Activated CD8-positive, alpha-beta memory T cell treated with anti-CD3 and anti-CD28 coated beads, Interleukin-2, amount 10 ng/mL, durations not matched to agents 7 days and 5 days (primary cell): ENCODE measurements around the gene MAGEA2B. TPM values are rescaled to one million over a fixed set of nuclear protein-coding genes. Genes with fewer than 3 reads are reported as not detected.
"Not testable (repeated sequence)": the region's sequence is repeated elsewhere in the genome, so short reads cannot be mapped to it uniquely, and the experiment has no call there.

Source experiments
- ATAC-seq: fragments of 150-1000 bp; cut with Tn5 transposase; one replicate; pipeline ENCODE4 v1.10.0; 2021; ENCODE audit warnings: moderate library complexity
- CTCF ChIA-PET: fragments of 350-600 bp; sonication (Branson Sonifier 250); formaldehyde crosslinking; loops from one replicate; lab custom pipeline; 2021; ENCODE audit warnings: antibody characterized with exemption; lab: Charles Lee
- DNase-seq: peaks from one replicate; pipeline ENCODE4 v3.0.0-alpha.2; 2020
- H3K27ac Mint-ChIP-seq: one replicate; pipeline ENCODE4 v1.8.0; 2021; ENCODE audit warnings: mild to moderate bottlenecking, mixed read lengths
- H3K27me3 Mint-ChIP-seq: one replicate; pipeline ENCODE4 v1.8.0; 2021; ENCODE audit warnings: mixed read lengths
- H3K36me3 Mint-ChIP-seq: one replicate; pipeline ENCODE4 v1.8.0; 2021; ENCODE audit warnings: mild to moderate bottlenecking, mixed read lengths
- H3K4me1 Mint-ChIP-seq: one replicate; pipeline ENCODE4 v1.8.0; 2021; ENCODE audit warnings: mixed read lengths
- H3K4me3 Mint-ChIP-seq: one replicate; pipeline ENCODE4 v1.8.0; 2021; ENCODE audit warnings: mild to moderate bottlenecking, moderate library complexity, mixed read lengths
- H3K9me3 Mint-ChIP-seq: one replicate; pipeline ENCODE4 v1.8.0; 2022; ENCODE audit warnings: low read depth, mixed read lengths
- total RNA-seq, 2 experiments: library from RNA; stranded (reverse); gene quantifications; one replicate each; pipeline ENCODE4 v1.2.3, GENCODE V29; 2021

MAGEA2B gene
- total RNA-seq, 2 experiments from 2014 or later = not detected

GRCh38 chrX:152735101-152735500, 20.7 kb downstream of the MAGEA2B start:
- Mint-ChIP-seq H3K36me3 (no peaks in the 10 kb centered on the region), H3K27ac (no peak overlapping the region), H3K4me1 (no peaks in the 10 kb centered on the region), H3K9me3 (no peaks in the 10 kb centered on the region), H3K27me3 (no peaks in the 10 kb centered on the region), H3K4me3 (no peak overlapping the region)
- ATAC-seq = no peak
- CTCF ChIA-PET = no interaction called here
- no peak for DNase-seq

GRCh38 chrX:152735860-152736511, 21.6 kb downstream of the MAGEA2B start:
- Mint-ChIP-seq H3K27ac (no peak overlapping the region), H3K9me3 (no peaks in the 10 kb centered on the region), H3K4me3 (no peak overlapping the region), H3K36me3 (no peaks in the 10 kb centered on the region), H3K27me3 (no peaks in the 10 kb centered on the region), H3K4me1 (no peaks in the 10 kb centered on the region)
- DNase-seq (no peak), ATAC-seq (no peak)
- CTCF ChIA-PET = no interaction called here

GRCh38 chrX:152736528-152736927, 22.1 kb downstream of the MAGEA2B start:
- H3K9me3 Mint-ChIP-seq, H3K27me3 Mint-ChIP-seq, ATAC-seq, H3K4me3 Mint-ChIP-seq, CTCF ChIA-PET, H3K36me3 Mint-ChIP-seq, H3K27ac Mint-ChIP-seq, H3K4me1 Mint-ChIP-seq, DNase-seq: not testable (repeated sequence)

- H3K36me3 Mint-ChIP-seq = no peaks in the 10 kb centered on the region
- H3K4me1 Mint-ChIP-seq = no peaks in the 10 kb centered on the region
- no peaks in the 10 kb centered on the region for H3K9me3 Mint-ChIP-seq
- no peak for ATAC-seq
- H3K27ac Mint-ChIP-seq = no peak overlapping the region
- no peak overlapping the region for H3K4me3 Mint-ChIP-seq
- H3K27me3 Mint-ChIP-seq = no peaks in the 10 kb centered on the region
- CTCF ChIA-PET = no interaction called here
- DNase-seq = no peak
Observed at GRCh38 chrX:152738560-152738959, 24.1 kb downstream of the MAGEA2B start.

- H3K27ac Mint-ChIP-seq, DNase-seq, H3K4me3 Mint-ChIP-seq, CTCF ChIA-PET, H3K36me3 Mint-ChIP-seq, ATAC-seq, H3K4me1 Mint-ChIP-seq, H3K27me3 Mint-ChIP-seq, H3K9me3 Mint-ChIP-seq: not testable (repeated sequence)
Observed at GRCh38 chrX:152753686-152754650, 39.5 kb downstream of the MAGEA2B start, which contains the start of gene MAGEA2. TSS of gene MAGEA2 (minus strand) at chrX:152753842. CDS start at chrX:152751363, 2,479 bp downstream.

GRCh38 chrX:152754871-152755270, 40.4 kb downstream of the MAGEA2B start:
- H3K27ac Mint-ChIP-seq, H3K27me3 Mint-ChIP-seq, H3K4me3 Mint-ChIP-seq: not testable (repeated sequence)

GRCh38 chrX:152758918-152759317, 44.5 kb downstream of the MAGEA2B start, which contains the start of gene CSAG3:
TSS of gene CSAG3 (plus strand) at chrX:152759218.
- H3K27ac Mint-ChIP-seq, ATAC-seq, H3K4me3 Mint-ChIP-seq, H3K4me1 Mint-ChIP-seq, CTCF ChIA-PET, H3K36me3 Mint-ChIP-seq, H3K9me3 Mint-ChIP-seq, DNase-seq, H3K27me3 Mint-ChIP-seq: not testable (repeated sequence)

More at GRCh38 chrX:152754871-152755270, 40.4 kb downstream of the MAGEA2B start:
- CTCF ChIA-PET, H3K4me1 Mint-ChIP-seq, H3K36me3 Mint-ChIP-seq, DNase-seq, H3K9me3 Mint-ChIP-seq, ATAC-seq: not testable (repeated sequence)

GRCh38 chrX:152759544-152759943, 45.1 kb downstream of the MAGEA2B start:
- CTCF ChIA-PET, DNase-seq, ATAC-seq, H3K4me1 Mint-ChIP-seq, H3K27me3 Mint-ChIP-seq, H3K36me3 Mint-ChIP-seq, H3K27ac Mint-ChIP-seq, H3K9me3 Mint-ChIP-seq, H3K4me3 Mint-ChIP-seq: not testable (repeated sequence)

GRCh38 chrX:152761582-152761981, 47.2 kb downstream of the MAGEA2B start:
- H3K4me1 Mint-ChIP-seq, H3K36me3 Mint-ChIP-seq, H3K4me3 Mint-ChIP-seq, H3K9me3 Mint-ChIP-seq, CTCF ChIA-PET, H3K27ac Mint-ChIP-seq, H3K27me3 Mint-ChIP-seq, ATAC-seq, DNase-seq: not testable (repeated sequence)

GRCh38 chrX:152766562-152766961, 52.1 kb downstream of the MAGEA2B start:
- ATAC-seq, H3K4me1 Mint-ChIP-seq, H3K36me3 Mint-ChIP-seq, CTCF ChIA-PET, H3K27me3 Mint-ChIP-seq, H3K9me3 Mint-ChIP-seq, DNase-seq, H3K27ac Mint-ChIP-seq, H3K4me3 Mint-ChIP-seq: not testable (repeated sequence)

Other genes with a start within 250 kb of the MAGEA2B start
- not detected for gene GABRQ, start 76.7 kb upstream of the MAGEA2B start, total RNA-seq
- not detected for gene MAGEA3, start 15.8 kb upstream of the MAGEA2B start, total RNA-seq
- 1 to 10 TPM in 1 of 2 experiments, under 1 TPM in 1; 0.47 to 2.7 TPM for gene CSAG2, start 5.4 kb upstream of the MAGEA2B start, total RNA-seq
- not detected for gene CSAG1, start 19.1 kb downstream of the MAGEA2B start, total RNA-seq
- not detected for gene MAGEA12, start 19.1 kb downstream of the MAGEA2B start, total RNA-seq
- not detected for gene MAGEA2, start 39.2 kb downstream of the MAGEA2B start, total RNA-seq
- gene CSAG3, start 44.6 kb downstream of the MAGEA2B start, total RNA-seq = 1 to 10 TPM; 1.4 to 1.8 TPM
- not detected for gene MAGEA6, start 55.1 kb downstream of the MAGEA2B start, total RNA-seq
- 1 to 10 TPM; 5.9 to 8.7 TPM for gene CETN2, start 116.1 kb downstream of the MAGEA2B start, total RNA-seq
- 10 to 100 TPM; 16.3 to 24.8 TPM for gene NSDHL, start 116.4 kb downstream of the MAGEA2B start, total RNA-seq
- gene ZNF185, start 183.4 kb downstream of the MAGEA2B start, total RNA-seq = under 1 TPM; 0.91 to 0.93 TPM